ENCODE results near the gene DNAH14. TPM values are rescaled to one million over a fixed set of nuclear protein-coding genes. Genes with fewer than 3 reads are reported as not detected.
A peak's percentile ranks its signal among the peaks of the same experiment; 100 is the strongest.
"Not testable (repeated sequence)": the region's sequence is repeated elsewhere in the genome, so short reads cannot be mapped to it uniquely, and the experiment has no call there.

DNAH14 gene
- total RNA-seq (2014; rRNA removed; shearing (Covaris generic)) = 20.8 and 21.5 TPM in 2 replicates
- 22.2 and 24.8 TPM in 2 replicates for polyA plus RNA-seq (2015; cell fraction: cytosol; rRNA removed)
- polyA plus RNA-seq (2015; cell fraction: nucleus; rRNA removed) = 31.3 and 35.6 TPM in 2 replicates

DNA sequence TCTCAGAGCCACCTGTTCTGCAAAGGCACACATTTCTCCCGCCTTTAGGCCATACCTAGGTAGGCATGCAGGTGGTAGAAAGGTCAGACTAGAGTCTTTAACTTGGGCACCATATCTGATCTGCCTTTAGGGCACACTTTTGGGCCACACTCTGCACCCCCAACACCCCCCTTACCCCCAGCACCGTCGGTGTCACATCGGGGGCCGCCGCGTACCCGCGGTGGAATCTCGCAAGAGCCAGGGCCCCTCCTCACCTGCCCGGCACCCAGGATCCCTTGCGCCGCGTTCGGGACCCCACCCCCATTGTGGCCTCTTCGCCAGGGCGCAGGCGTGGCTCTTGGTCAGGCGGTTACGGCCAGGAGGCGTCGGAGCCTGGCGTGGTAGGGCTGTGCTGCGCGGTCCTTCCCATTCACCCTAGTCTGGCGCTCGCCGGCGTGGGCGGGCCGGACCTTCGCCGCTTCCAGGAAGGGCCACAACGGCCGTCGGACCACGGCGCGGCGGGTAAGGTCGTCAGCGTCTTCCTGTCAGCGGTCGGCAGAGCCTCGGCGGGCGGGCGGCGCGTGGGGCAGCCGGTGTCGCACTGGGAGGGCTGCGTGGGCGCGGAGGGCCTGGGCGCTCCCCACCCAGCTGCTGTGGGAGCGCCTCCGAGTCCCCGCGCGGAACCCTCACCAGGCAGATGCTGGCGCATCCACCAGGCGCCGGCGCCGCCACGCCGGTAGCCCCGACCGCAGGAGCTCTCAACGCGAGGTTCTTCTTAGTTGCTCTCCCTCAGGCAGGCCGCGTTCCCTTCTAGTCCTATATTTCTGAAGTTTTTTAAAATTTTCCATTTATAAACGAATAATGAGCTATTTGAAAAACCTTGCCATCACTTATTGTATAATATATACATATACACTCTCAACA is at the start of gene DNAH14:
Gene DNAH14, plus strand, starts transcription at position 341 of the 903 bp plus-strand sequence. CDS start 23,028 bp downstream, outside the sequence.
- DNase-seq (ENCODE audit: low read depth) = peak; percentile 85

DNA sequence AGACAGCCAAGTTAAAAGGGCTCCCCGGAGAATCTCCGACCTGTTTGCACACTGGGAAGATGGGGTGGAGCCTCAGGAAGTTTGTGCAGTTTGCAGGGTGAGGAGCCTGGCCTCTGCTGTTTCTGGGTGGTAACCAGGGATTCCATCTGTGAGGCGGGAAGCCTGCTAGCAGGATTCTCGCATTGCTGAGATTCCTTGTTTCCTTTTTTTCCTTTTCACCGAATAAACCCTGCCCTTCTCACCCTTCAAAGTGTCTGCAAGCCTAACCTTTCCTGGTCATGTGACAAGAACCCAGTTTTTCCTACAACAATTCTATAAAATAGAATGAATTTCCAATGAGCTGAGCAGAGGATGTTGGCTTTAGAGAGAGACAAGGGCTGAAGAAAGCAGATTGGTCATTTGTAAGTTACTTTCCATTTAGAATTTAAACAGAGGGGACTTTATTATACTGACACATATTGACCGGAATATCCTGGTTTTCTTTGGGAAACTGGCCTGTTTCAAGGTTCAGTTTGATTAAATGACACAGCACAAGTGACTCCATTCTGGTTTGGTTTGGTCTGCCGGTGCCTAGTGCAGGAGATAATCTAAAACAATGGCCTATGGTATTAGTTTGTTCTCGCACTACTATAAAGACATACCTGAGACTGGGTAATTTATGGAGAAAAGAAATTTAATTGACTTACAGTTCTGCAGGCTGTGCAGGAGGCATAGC is 48.7 kb upstream of the DNAH14 start:
- no peak for DNase-seq (ENCODE audit: low read depth)

DNA sequence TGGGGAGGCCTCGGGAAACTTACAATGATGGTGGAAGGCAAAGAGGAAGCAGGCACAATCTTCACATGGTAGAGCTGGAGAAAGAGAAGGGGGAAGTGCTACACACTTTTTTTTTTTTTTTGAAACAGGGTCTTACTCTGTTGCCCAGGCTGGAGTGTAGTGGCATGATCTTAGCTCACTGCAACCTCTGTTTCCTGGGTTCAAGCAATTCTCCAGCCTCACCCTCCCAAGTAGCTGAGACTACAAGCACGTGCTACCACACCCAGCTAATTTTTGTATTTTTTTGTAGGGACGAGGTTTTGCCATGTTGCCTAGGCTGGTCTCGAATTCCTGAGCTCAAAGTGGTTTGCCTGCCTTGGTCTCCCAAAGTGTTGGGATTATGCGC is 48.2 kb upstream of the DNAH14 start:
- not testable (repeated sequence) for DNase-seq (ENCODE audit: low read depth)

DNA sequence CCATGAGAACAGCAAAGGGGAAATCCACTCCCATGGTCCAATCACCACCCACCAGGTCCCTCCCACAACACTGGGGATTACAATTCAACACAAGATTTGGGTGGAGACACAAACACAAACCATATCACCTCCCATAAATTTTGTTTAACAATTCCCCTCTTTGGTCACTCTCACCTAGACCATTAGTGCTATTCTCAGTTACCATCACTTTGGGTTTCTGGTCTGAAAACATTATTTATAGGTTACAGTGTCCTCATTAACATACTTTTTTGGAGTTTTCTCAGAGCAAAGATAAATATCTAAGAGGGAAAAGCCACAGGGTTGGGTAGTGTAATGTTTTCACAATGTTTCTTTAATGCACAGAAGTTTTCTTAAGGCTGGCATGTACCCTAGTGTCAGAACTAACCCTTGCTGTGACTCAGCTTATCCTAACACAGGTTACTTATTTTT is 47.7 kb upstream of the DNAH14 start:
- DNase-seq (ENCODE audit: low read depth) = no peak

DNA sequence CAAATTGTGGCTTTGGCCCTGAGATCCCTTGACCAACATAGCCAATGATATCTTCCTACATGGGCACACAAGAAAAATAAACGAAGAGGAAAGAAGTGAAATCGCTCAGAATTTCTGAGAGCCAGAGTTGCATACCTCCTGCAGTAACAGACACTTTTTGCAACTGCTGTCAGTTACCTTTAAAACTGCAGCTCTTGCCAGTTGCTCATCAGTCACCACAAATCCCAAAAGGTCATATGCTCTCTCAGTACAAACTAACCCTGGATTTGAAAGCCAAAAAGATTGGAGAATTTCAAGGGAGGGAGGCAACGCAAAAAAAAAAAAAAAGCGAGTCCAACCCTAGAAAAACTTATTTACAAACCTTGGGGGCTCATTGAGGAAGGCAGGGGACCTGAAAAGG is 47.2 kb upstream of the DNAH14 start:
- DNase-seq (ENCODE audit: low read depth) = no peak

DNA sequence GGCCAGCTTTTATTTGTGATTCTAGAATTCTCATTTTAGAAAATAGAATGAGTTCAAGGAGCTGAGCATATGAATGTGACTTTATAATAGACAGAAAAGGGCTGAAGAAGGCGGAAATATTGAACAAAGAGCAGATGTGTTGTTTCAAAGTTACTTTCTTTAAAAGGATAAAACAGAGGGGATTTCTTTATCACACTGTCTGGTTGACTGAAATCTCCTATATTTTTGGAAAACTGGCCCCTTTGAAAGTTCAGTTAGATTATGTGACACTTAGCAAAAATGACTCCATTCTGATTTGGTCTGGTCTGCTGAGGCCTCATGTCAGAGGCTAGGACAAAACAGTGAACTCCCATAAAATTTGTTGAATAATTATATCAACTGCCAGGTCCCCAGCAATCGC is 46.4 kb upstream of the DNAH14 start:
- no peak for DNase-seq (ENCODE audit: low read depth)

DNA sequence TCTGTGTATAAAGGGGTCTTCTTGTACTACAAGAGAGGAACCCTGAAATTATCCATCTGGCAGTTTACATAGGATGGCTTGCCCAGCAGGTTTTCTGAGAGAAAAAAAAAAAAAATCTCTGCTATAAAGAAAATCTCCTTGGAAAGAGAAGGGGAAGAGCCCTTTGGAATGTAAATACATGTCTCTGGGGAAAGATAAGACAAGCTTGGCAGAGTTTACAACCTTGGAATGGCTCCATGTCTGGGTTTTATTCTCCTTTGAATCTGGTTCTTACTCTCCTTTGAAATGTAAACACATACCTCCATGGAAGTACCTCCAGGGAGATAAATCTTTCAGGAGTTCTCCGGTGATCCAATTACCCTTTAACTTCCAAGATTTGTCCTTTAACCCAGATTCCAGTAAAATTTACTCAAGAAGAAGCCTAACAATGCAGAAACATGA is 45.1 kb upstream of the DNAH14 start:
- DNase-seq (ENCODE audit: low read depth) = no peak

DNA sequence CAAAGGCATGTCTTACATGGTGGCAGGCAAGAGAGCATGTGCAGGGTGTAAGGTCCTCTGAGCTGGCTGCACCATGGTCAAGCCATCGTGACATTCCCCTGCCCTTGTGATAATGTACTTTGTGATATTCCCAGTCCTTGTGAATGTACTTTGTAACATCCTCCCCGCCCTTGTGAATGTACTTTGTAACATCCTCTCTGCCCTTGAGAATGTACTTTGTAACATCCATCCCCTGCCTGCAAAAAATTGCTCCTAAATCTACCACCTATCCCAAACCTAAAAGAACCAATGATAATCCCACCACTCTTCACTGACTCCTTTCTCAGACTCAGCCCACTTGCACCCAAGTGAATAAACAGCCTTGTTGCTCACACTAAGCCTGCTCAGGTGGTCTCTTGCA is 44.1 kb upstream of the DNAH14 start:
- DNase-seq (ENCODE audit: low read depth) = not testable (repeated sequence)

DNA sequence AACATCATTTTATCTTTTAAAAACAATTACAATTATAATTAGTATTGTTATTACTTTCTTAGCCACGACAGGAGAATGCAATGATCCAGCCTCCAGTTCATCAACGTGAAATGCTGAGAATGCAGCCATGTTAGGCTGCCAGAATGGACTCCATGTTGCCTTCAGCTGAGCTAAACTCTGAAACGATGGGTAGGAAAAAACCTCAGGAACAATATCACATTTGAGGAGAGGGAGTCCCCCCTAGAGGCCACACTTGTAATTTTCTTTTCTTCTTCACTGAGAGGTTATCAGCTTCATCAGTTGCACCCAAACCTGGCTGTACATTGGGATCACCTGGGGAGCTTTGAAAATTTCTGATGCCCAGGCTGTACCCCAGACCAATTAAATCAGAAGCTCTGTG is 34.6 kb upstream of the DNAH14 start:
- DNase-seq (ENCODE audit: low read depth) = peak; percentile 43

DNA sequence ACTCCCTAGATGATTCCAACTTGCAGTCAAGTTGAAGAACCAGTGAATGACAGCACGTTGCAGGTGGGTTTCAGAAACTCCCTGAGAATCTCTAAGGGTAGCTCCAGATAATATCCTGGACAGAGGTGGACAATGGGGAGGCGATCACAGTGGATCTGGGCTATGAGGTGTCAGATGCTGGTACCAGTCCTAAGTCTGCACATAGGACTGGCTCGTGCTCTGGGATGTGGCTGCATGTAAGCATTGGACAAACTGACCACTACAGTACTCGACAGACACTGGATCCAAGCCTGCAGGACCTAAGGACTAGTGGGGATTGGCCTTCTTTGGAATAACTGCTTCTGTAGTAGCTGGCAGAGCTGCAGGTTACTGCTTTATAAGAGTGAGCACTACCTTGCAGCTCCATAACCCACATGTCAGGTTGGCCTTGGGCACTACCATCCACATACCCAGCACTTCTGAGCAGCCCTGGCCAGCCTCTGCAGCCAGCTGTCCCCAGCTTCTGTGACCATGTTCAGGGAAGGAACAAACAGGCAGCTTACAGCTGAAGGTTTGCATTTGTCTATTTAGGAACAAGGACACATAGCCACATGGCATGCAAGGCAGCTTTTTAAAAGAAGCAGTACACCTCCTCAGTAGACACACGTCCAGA is 33.2 kb upstream of the DNAH14 start:
- DNase-seq (ENCODE audit: low read depth) = no peak

DNA sequence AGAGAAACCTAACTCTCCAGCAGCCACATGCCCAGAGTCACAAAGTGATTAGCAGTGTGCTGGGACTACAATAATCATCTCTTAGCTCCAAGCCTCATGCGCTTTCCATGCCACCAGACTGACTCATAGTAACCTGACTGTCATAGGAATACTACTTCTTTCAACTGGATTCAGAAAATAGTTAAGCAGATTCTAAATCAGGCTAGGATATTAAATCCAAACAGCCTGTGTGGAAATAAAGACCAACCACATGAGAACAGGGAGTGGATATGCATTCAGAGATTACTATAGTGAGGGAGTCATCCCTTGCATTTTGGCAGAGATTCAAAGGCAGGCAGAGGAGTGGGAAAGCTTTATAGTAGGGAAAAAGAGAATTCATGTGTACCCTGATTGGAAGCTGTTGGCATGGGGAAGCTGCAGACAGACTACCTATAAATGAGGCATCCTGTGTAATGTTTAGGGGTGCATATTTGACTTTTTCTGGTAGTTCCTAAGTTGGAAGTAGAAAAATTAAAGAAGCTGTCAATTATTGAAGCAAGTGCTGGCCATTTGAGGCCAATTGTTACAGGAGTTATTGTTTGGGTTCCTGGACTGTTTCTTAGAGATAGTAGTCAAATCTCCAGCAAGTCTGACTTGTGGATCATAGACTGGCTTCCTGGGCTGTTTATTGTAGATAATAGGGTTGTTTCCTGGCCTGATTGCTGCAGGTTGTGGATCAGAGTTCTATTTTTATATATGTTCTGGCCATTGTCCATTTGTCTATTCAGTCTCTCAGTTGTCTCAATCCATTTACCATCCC is 31.7 kb upstream of the DNAH14 start:
- DNase-seq (ENCODE audit: low read depth) = peak; percentile 3

DNA sequence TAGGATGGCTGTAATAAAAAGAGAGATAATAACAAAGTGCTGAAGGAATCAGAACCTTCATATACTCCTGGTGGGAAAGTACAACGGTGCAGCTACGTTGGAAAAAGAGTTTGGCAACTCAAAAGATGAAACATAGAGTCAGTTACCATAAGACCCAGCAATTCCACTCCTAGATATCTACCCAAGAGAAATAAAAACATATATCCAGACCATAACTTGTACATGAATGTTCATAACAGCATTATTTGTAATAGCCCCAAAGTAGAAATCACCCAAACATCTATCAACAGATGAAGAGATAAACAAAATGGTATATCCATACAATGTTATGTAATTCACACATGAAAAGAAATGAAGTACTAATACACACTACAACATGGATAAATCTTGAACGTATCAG is 30.5 kb upstream of the DNAH14 start:
- DNase-seq (ENCODE audit: low read depth) = no peak

DNA sequence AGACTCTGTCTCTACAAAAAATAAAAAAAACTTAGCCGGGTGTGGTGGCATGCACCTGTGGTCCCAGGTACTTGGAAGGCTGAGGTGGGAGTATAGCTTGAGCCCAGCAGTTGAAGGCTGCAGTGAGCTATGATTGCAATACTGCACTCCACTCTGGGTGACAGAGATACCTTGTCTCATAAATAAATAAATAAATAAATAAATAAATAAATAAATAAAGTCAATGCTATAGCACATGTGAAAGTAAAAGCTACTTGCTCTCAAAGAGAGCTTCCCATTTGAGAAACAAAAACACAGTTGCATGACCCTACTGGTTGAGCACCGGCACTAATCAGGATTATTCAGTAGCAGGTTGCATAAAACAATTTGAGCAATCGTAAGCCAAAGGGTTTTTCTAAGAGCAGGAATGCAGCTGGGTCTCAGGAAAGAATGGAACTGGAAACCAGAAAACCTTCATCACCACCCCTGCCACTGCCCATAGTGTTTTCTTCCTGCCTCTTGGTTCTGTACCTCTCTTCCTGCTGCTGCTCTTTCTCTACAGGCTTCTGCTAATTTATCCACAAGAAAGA is 29.3 kb upstream of the DNAH14 start:
- DNase-seq (ENCODE audit: low read depth) = no peak

DNA sequence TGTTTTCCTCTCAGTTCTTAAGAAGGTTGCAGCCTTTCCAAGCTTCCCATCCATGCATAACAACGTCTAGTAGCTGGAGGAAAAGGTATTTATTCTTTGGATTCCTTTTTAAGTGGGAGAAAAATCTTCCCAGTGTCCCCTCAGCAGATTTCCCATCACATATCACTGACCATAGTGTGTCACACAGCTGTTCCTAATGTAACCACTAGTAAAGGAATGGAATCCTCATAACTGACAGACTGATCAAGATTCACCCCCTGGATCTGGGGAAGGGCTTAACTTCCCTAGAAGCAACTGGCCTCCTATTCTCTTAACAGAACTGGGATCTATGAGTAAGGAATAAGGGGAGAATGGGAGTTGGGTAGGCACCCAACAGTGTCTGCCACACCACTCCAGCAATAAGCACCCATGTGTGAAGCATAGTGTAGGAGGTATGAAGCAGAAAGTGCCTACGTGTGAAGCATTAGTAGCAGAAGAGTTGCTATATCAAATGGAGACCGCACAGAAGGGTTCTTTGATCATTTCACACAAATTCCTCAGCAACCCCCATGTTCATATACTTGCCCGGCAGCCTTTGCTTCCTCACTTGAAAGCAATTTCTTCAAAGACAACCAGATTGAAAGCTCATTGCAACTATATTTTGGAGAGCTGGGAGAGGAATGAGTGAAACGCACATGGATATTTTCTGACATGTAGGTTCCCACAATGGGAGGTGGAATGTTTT is 28.2 kb upstream of the DNAH14 start:
- no peak for DNase-seq (ENCODE audit: low read depth)

DNA sequence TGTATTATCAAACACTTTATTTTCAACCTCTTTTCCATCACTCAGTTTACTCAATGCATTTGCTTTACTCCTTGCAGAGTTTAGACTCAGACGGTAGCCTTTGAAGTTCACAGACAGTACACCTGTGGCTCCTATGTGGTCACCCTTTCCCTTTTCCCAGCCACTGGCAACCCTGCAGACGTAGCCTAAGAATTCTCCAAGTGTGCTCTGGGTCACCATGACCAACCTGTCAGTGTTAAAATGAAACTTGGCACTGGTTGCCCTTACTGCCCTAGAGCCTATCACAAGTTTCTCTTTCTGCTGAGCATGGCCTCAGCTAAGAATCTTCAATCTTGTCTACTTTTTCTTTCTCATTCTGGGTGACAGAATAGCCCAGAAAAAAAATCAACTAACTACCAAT is 25.5 kb upstream of the DNAH14 start:
- DNase-seq (ENCODE audit: low read depth) = no peak

DNA sequence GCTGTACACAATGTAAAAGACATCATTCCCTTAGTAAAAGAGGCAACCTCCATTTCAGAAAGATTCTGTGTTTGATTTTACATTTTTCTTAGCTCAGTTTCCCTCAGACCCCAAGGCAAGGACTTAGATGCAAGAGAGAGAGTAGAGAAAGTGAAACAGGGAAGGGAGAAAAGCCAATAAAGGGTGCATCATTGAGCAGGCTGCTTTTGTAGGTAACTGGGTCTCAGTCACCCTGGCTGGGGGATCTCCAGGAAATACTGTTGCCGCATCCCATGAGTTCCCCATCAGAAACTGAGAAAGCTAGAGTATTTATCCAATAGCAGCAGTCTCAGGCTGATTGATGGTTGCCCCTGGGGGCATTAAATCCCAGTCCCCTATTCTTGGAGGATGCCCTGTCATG is 23.1 kb upstream of the DNAH14 start:
- no peak for DNase-seq (ENCODE audit: low read depth)

DNA sequence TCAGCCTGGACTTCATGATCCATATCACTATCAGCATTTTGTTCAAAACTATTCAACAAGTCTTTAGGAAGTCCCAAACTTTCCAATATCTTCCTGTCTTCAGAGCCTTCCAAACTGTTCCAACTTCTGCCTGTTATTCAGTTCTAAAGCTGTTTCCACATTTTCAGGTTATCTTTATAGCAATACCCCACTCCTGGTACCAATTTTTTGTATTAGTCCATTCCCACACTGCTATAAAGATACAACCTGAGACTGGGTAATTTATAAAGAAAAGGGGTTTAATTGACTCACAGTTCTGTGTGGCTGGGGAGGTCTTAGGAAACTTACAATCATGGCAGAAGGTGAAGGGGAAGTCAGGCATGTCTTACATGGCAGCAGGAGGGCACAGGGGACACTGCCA is 18.3 kb upstream of the DNAH14 start:
- no peak for DNase-seq (ENCODE audit: low read depth)

DNA sequence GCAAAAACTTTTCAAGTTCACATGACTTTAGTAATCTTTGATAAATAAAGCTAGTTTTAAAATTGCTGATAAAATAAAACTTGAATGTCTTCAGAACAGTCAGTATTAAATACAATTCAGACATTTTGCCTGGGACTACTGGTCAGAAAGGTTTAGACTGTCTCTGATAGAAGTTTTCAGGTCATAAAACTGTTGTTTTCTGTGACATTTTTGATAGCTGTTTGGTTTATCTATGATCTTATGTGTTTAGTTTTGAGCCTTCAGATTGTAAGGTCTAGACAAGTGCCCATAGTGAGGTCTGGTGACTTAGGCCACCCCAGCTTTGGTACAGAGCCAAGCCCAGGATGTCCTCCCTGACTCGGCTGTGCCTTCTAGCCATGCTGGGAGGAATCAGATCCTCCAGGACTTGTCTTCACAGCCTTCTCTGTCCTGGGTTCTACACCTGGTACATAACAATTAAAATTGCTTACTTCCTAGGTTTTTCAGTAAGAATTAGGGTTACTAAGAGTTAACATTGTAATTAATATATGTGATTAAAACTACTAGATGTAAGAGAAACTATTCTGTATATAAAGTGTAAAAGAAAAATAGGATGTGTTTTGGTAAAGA is 15.1 kb upstream of the DNAH14 start:
- DNase-seq (ENCODE audit: low read depth) = no peak

DNA sequence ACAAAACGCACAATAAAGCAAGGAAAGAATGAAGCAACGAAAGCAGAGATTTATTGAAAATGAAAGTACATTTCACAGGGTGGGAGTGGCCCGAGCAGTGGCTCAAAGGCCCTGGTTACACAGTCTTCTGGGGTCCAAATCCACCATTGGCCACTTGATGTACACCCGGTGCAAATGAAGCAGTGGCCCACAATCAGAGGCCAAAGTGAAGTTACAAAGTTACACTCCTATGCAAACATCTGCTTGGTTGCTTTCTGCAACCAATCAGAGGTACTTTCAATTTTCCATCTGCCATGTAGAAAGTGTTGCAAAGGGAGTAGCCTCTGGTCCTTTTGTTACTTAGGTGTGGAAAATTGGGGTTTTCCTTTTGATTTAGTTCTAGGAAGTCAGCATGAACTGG is 10.0 kb upstream of the DNAH14 start:
- DNase-seq (ENCODE audit: low read depth) = no peak
